GM13977 (cell line): ENCODE results near the gene FAM187B.

Experiments
- DNase-seq: peaks from one replicate; pipeline ENCODE4 v3.0.0; 2012; ENCODE audit warnings: low spot score
- in situ Hi-C: fragments of 300-500 bp; cut with MboI; formaldehyde crosslinking; loops from one replicate; pipeline ENCODE4 v1.12.0; 2022; ENCODE audit warnings: low sequenced_read_pairs, low pct_unique_long_range_greater_than_20kb, mixed read lengths, inconsistent platforms; ENCODE audit not compliant: unreplicated experiment
- TF ChIP-seq, protein P1 (sequence below): IDR thresholded peaks from 2 replicates; pipeline ENCODE4 v1.5.1; 2012; ENCODE audit warnings: mild to moderate bottlenecking, control low read depth; ENCODE audit not compliant: insufficient read depth; ENCODE audit errors: extremely low read depth, missing control alignments

FAM187B gene

DNA sequence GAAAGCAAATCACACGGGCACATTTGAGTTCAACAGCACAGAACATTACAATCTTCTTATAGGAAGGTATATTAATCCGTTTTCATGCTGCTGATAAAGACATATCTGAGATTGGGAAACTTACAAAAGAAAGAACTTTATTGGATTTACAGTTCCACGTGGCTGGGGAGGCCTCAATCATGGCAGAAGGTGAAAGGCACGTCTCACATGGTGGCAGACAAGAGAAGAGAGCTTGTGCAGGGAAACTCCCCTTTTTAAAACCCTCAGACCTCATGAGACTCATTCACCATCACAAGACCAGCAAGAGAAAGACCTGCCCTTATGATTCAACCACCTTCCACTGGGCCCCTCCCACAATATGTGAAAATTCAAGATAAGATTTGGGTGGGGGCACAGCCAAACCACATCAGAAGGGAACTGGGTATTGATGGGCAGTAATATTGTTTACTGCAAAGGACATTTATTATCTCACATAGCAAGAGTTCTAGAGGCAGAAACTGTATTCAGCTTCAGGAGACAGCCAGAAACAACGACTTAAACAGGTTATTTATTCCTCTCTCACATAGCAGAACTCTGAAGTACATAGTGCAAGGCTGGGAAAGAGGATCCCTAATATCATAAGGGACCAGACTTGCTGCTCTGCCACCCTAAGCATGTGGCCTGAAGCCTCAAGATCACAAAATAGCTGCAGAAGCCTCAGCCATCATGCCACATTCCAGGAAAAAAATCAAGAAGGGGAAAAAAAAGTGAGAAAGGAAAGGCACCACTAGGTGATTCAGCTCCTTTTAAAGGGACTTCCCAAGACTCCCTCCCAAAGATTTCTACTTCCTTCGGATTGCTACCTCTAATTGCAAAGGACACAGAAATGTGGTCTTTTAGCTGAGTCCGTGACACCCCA lies 50.9 kb downstream of the FAM187B start:
- DNase-seq, result no peak
- in situ Hi-C loops, result no loop called here
- TF ChIP-seq, protein P1, sequence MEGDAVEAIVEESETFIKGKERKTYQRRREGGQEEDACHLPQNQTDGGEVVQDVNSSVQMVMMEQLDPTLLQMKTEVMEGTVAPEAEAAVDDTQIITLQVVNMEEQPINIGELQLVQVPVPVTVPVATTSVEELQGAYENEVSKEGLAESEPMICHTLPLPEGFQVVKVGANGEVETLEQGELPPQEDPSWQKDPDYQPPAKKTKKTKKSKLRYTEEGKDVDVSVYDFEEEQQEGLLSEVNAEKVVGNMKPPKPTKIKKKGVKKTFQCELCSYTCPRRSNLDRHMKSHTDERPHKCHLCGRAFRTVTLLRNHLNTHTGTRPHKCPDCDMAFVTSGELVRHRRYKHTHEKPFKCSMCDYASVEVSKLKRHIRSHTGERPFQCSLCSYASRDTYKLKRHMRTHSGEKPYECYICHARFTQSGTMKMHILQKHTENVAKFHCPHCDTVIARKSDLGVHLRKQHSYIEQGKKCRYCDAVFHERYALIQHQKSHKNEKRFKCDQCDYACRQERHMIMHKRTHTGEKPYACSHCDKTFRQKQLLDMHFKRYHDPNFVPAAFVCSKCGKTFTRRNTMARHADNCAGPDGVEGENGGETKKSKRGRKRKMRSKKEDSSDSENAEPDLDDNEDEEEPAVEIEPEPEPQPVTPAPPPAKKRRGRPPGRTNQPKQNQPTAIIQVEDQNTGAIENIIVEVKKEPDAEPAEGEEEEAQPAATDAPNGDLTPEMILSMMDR, result no peak

DNA sequence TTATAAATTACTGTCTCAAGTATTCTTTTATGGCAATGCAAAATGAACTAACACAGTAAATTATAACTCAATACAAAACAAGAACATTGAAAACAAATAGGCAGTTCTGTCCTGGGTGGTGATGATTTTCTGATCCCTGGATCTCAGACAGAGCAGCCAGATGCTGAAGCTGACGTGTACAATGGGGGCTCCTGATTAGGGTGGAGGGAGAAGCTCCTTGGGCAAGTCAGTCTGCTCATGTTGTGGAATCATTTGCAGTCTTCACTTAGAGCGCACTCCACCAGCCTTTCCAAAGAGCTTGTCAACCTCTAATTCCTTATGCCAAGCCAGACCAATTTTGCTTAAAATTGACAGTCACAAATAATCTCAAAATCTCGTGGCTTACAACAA lies 52.4 kb downstream of the FAM187B start:
- in situ Hi-C loops, result no loop called here
- TF ChIP-seq, protein P1, result no peak
- no peak for DNase-seq
